ENCODE data around the gene EPM2AIP1.

GRCh38 chr3:37015642-37016041 is 22.7 kb upstream of the EPM2AIP1 start:
- TF ChIP-seq CTCF (IDR thresholded peaks at IDR 0.05; ENCODE audit: poor library complexity, severe bottlenecking): no peak
- TF ChIP-seq EP300 (conservative IDR thresholded peaks at IDR 0.05; ENCODE audit: poor library complexity, severe bottlenecking): no peak

Measured in neural cell (in vitro differentiated cells).